GM13977 (cell line): Measurements from ENCODE around the gene GGCX.

Source experiments
- DNase-seq: peaks from one replicate; pipeline ENCODE4 v3.0.0; 2012; ENCODE audit warnings: low spot score
- in situ Hi-C: fragments of 300-500 bp; cut with MboI; formaldehyde crosslinking; loops from one replicate; pipeline ENCODE4 v1.12.0; 2022; ENCODE audit warnings: low sequenced_read_pairs, low pct_unique_long_range_greater_than_20kb, mixed read lengths, inconsistent platforms; ENCODE audit not compliant: unreplicated experiment
- TF ChIP-seq, protein P1 (sequence below): IDR thresholded peaks from 2 replicates; pipeline ENCODE4 v1.5.1; 2012; ENCODE audit warnings: mild to moderate bottlenecking, control low read depth; ENCODE audit not compliant: insufficient read depth; ENCODE audit errors: extremely low read depth, missing control alignments

Gene GGCX

DNA sequence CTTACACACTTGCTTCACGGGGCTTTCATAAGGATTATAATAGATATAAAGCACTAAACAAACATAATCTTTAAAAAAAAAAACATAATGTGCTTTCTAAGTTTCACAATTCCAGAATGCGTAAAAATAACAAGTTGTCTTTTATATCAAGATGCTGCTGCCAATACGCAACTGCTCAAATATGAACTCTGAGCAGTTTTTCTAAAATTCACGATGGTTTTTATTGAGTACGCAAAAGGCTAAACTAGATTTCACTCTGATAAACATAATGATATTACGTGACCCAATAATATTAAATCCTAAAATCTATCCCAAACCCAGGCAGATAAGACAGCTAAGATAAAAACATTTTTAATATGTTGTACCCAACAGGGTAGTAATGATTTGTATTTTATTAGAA lies 47.0 kb downstream of the GGCX start:
- in situ Hi-C loops = no loop called here
- no peak for DNase-seq
- TF ChIP-seq, protein P1, sequence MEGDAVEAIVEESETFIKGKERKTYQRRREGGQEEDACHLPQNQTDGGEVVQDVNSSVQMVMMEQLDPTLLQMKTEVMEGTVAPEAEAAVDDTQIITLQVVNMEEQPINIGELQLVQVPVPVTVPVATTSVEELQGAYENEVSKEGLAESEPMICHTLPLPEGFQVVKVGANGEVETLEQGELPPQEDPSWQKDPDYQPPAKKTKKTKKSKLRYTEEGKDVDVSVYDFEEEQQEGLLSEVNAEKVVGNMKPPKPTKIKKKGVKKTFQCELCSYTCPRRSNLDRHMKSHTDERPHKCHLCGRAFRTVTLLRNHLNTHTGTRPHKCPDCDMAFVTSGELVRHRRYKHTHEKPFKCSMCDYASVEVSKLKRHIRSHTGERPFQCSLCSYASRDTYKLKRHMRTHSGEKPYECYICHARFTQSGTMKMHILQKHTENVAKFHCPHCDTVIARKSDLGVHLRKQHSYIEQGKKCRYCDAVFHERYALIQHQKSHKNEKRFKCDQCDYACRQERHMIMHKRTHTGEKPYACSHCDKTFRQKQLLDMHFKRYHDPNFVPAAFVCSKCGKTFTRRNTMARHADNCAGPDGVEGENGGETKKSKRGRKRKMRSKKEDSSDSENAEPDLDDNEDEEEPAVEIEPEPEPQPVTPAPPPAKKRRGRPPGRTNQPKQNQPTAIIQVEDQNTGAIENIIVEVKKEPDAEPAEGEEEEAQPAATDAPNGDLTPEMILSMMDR = no peak

DNA sequence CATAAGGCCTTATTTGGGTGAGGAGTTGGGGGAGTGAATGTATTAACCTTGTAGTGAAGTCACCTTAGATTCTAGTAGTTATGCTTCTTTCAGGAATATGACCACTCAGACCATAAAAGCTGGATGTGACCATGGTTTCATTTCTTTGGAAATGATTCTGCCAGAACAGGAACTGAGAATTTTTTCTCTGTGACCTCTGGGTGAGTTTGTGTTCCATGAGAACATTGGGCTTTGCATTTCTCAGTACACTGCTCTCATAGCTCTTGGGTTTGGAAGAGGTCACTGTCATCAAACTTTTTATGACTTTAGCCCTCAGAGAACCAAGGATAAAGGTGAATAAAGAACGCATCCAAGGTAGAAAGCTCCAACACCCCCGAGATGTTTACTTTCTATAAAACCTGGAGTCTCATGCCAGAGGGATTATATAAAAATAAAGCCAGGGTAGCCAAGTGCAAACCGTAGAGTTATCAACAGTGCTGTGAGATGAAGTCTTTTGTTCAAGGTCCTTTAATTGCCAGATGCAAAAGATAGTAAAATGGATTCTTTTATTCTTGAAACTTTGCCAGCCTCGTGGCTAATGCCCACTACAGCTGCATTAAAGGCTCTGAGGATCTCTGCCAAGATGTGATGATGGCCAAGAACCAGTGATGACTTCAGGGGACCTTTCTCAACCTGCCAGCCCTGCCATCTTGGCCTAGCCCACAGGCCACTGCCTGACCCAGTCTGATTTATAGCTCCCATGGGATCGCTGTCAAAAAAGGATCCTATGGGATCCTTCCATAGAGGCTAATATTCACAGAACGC lies 50.1 kb downstream of the GGCX start:
- in situ Hi-C loops = no loop called here
- TF ChIP-seq, protein P1 = no peak
- DNase-seq = no peak

DNA sequence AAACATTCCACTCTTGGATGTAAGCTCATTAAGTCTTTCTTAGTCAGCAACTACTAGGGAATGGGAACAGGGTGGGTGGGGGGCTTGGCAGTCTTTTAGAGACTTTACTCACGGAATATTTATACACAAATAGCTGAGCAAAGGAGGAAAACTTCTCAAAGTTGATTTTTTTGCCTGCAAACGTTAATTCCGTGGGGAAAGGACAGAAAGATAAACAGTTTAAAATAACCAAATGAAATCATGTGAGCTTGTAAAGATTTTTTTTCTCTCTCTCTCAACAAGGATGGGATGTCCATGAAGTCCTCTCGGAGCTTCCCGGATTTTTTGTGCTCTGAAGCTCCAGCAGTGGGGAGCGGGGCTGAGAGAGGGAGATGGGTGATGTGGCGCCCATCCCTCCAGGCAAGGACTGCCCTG lies 54.5 kb downstream of the GGCX start:
- DNase-seq = no peak
- in situ Hi-C loops = no loop called here
- TF ChIP-seq, protein P1 = no peak

DNA sequence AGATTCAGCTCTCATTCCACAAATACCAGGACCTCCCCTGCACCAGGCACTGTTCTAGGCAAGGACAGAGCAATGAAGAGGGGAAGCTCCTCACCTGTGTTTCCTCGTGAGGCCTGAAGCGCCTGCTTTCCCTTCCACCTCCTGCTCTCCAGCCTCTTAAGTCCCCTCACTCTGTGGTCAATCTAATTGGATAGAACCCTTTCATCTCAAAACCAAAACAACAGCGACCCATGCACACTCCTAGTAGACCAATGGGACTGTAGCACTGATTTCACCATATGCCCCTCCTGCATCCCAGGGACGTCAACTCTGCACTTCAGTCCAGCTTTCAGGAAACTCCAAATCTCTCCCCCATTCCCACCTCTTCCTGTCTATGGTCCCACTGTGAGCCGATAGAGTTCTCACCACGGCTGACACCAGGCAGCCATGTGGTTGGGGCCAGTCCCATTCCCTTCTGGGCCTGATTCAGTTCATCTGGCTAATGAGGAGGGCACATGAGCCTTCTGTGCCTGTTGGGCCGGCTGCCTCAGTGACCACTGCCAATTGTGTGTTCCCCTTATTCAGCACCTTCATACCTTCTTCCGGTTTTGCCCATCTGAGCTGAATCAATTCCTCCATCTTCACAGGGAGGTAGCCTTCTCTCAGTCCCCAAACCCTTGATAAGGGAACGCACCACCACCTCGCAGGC lies 55.6 kb downstream of the GGCX start:
- in situ Hi-C loops = no loop called here
- TF ChIP-seq, protein P1 = no peak
- DNase-seq = no peak

DNA sequence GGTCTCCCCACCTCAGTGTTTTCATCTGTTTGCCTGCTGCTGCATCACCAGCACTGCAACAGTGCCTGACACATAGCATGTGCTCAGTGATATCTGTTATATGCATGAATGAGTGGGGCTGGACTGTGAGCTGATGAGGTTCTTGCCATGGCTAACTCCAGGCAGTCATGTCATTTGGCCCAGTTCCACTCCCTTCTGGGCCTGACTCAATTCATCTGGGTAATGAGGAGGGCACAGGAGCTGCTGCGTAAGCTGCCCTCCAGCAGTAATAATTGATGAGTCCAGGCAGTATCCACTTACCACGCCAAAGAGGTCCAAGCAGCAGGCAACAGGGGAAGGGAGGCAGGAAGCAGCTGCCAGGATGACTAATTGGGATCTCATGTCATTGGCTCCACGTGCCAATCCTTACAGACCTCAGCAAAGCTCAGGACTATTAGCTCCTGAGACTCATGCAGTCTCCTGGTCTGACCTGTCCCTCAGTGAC lies 56.5 kb downstream of the GGCX start:
- no peak for DNase-seq
- TF ChIP-seq, protein P1 = no peak
- in situ Hi-C loops = no loop called here

DNA sequence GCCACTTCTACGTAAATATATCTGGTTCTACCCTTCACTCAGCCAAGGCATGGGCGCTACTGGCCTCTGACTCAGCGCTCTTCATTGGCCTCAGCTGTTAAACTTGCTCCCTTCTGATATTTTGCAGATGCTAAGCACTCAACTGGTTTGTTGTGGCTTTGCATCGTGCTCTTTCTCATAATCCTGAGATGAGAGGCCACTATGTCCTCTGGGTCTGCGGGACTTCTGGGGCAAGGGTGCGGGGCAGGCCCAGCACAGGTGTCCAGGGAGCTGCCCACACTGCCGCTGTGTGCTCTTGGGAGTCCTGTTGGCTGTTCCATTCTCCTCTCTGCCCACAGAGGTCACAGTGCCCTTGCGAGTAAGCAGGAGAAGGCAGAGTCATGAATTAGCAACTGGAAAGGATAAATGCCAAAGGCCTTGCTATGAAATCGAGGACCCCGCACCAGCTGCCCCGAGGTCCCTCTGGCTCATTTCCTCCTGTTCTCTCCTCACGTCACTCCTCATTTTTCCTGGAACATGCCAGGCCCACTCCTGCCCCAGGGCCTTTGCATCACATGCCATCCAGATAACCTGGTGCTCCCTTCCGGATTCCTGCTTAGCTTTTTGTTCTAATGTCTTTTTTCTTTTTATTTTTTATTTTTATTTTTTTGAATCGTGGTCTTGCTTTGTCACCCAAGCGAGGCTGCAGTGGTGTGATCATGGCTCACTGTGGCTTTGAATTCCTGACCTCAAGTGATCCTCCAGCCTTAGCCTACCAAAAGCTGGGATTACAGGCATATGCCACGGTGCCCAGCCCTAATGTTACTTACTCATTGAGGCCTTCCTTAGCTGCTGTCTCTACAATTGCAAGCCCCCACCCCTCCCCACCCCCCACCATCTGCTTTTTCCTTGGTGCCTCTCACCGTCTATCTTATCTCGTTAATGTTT lies 57.2 kb downstream of the GGCX start:
- DNase-seq = no peak
- TF ChIP-seq, protein P1 = no peak
- in situ Hi-C loops = no loop called here
